Gastrocnemius medialis (tissue), 4 donors: ENCODE data around the gene CTAG2. TPM values are rescaled to one million over a fixed set of nuclear protein-coding genes. Genes with fewer than 3 reads are reported as not detected.

Experiments
- ATAC-seq, 2 donors: fragments of 150-250 bp; one replicate each; pipeline ENCODE4 v1.9.1; 2016
- DNase-seq, 2 donors: peaks; one replicate each; pipeline ENCODE4 v3.0.0-alpha.2; 2019
- H3K27ac ChIP-seq, 4 donors: fragments of 200-600 bp; sonication (generic); 1 replicate in 1 of 4; 2 replicates in 3 of 4; pipeline ENCODE4 v1.5.1; 2016 to 2018; ENCODE audit warnings: mild to moderate bottlenecking in 2 of 4, moderate library complexity in 1 of 4
- H3K27me3 ChIP-seq, 3 donors: fragments of 200-600 bp; sonication (generic) in 2 of 3; 1 replicate in 1 of 3; 2 replicates in 2 of 3; pipeline versions ENCODE4 v1.5.1 to v1.6.0; 2016 to 2019; ENCODE audit warnings: mild to moderate bottlenecking in 1 of 3, moderate library complexity in 1 of 3
- H3K36me3 ChIP-seq, 2 donors: fragments of 200-600 bp; sonication (generic) in 1 of 2; one replicate each; pipeline ENCODE4 v1.5.1; 2017 to 2018
- H3K4me1 ChIP-seq, 2 donors: fragments of 200-600 bp; sonication (generic) in 1 of 2; one replicate each; pipeline ENCODE4 v1.5.1; 2016 to 2017; ENCODE audit warnings: mild to moderate bottlenecking in 2 of 2
- H3K4me3 ChIP-seq, 4 donors: fragments of 200-600 bp; sonication (generic) in 3 of 4; 1 replicate in 1 of 4; 2 replicates in 3 of 4; pipeline ENCODE4 v1.5.1; 2016 to 2019; ENCODE audit warnings: mild to moderate bottlenecking in 2 of 4
- H3K9me3 ChIP-seq, 3 donors: fragments of 200-600 bp; sonication (generic) in 2 of 3; 1 replicate in 1 of 3; 2 replicates in 2 of 3; pipeline ENCODE4 v1.5.1; 2016 to 2019
- POLR2A ChIP-seq, 2 donors: fragments of 450-650 bp; IDR thresholded peaks; one replicate each; pipeline ENCODE4 v1.6.1; 2017; ENCODE audit warnings: antibody characterized with exemption in 2 of 2, mild to moderate bottlenecking in 2 of 2, moderate library complexity in 2 of 2
- in situ Hi-C, 4 donors: fragments of 200-750 bp; cut with MboI; loops; one replicate each; pipeline versions ENCODE4 v1.15.0 to v1.8.0; 2017; ENCODE audit warnings: low sequenced_read_pairs in 4 of 4
- intact Hi-C: fragments of 100-400 bp; cut with DNase I; formaldehyde crosslinking; loops from one replicate; pipeline ENCODE4 v1.15.1; 2023; ENCODE audit warnings: low total_unique reads
- total RNA-seq, 4 donors: library from RNA; depleted of rRNA; stranded (reverse); fragments of >200 nt; gene quantifications; one replicate each; pipeline versions ENCODE4 v1.1.0 to v1.2.3, GENCODE V29; 2016
- TF ChIP-seq, protein P1 (sequence below), 5 experiments: fragments of 450-650 bp in 3 of 5; fragments of 200-600 bp in 2 of 5; sonication (generic) in 2 of 5; IDR thresholded peaks in 4 of 5; conservative IDR thresholded peaks in 1 of 5; 1 replicate in 4 of 5; 2 replicates in 1 of 5; pipeline ENCODE4 v1.5.1; 2016 to 2019; ENCODE audit warnings: antibody characterized with exemption in 5 of 5, mild to moderate bottlenecking in 3 of 5, moderate library complexity in 3 of 5

Gene CTAG2
- total RNA-seq, 4 donors from 2014 or later = not detected

DNA sequence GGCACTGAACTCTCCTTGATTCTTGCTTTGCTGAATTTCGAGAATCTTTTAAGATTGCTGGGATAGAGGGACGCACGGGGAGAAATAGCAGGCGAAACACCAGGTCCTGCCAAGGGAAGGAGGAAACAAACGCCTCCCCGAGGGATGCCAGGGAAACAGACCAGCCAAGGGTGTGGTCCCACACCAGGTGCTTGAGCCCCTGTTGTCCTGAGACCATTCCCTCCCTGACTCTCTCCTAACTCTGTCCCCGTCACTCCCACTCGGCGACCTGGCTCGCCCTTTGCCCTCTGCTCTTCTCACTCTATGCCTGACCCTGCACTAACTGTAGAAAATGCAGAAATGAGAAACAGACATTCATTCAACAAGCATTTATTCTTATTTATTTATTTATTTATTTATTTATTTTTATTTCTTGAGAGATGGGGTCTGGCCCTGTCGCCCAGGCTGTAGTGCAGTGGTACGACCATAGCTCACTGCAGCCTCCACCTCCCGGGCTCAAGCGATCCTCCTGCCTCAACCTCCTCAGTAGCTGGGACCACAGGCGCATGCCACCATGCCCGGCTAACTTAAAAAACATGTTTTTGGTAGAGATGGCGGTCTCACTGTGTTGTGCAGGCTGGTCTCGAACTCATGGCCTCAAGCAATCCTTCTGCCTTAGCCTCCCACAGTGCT lies 50.5 kb downstream of the CTAG2 start:
- in situ Hi-C loops (no loop called here), intact Hi-C loops (no loop called here)
- no peaks in the 10 kb centered on the region for H3K4me1 ChIP-seq
- no peaks in the 10 kb centered on the region for H3K36me3 ChIP-seq
- TF ChIP-seq POLR2A (IDR thresholded peaks at IDR 0.05) = no peak
- TF ChIP-seq, protein P1, sequence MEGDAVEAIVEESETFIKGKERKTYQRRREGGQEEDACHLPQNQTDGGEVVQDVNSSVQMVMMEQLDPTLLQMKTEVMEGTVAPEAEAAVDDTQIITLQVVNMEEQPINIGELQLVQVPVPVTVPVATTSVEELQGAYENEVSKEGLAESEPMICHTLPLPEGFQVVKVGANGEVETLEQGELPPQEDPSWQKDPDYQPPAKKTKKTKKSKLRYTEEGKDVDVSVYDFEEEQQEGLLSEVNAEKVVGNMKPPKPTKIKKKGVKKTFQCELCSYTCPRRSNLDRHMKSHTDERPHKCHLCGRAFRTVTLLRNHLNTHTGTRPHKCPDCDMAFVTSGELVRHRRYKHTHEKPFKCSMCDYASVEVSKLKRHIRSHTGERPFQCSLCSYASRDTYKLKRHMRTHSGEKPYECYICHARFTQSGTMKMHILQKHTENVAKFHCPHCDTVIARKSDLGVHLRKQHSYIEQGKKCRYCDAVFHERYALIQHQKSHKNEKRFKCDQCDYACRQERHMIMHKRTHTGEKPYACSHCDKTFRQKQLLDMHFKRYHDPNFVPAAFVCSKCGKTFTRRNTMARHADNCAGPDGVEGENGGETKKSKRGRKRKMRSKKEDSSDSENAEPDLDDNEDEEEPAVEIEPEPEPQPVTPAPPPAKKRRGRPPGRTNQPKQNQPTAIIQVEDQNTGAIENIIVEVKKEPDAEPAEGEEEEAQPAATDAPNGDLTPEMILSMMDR (IDR thresholded peaks at IDR 0.05 in 4 of 5, conservative IDR thresholded peaks at IDR 0.05 in 1 of 5) = no peak
- H3K27me3 ChIP-seq = no peaks in the 10 kb centered on the region
- ATAC-seq (no peak), DNase-seq (no peak)
- no peak overlapping the region for H3K4me3 ChIP-seq
- no peaks in the 10 kb centered on the region for H3K9me3 ChIP-seq
- H3K27ac ChIP-seq = no peak overlapping the region

DNA sequence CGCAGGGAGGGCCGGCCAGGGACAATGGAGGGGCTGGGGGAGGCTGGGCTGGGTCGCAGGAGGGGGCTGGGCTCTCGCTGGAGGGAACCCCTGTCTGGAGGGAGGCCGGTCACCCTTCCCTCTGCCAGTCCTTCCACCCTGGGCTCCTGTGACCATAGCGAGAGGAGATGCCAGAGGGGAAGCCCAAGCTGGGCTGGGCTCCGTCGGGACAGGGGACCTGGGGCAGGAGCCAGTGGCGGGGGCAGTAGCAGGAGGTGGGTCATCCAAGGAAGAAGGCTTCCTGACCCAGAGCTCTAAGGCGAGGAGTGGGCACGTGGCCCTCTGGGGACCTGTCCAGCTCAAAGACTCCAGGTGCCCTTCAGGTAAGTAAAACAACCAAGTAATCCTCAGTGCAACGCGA lies 51.2 kb downstream of the CTAG2 start:
- Histone ChIP-seq H3K36me3 (no peaks in the 10 kb centered on the region), H3K9me3 (no peaks in the 10 kb centered on the region), H3K4me3 (no peak overlapping the region), H3K27me3 (no peaks in the 10 kb centered on the region), H3K4me1 (no peaks in the 10 kb centered on the region), H3K27ac (no peak overlapping the region)
- ATAC-seq (no peak), DNase-seq (no peak)
- TF ChIP-seq, protein P1 (IDR thresholded peaks at IDR 0.05 in 4 of 5, conservative IDR thresholded peaks at IDR 0.05 in 1 of 5) = no peak
- no peak for TF ChIP-seq POLR2A (IDR thresholded peaks at IDR 0.05)
- in situ Hi-C loops (no loop called here), intact Hi-C loops (no loop called here)

Other genes with a start within 250 kb of the CTAG2 start
- 100 to 1,000 TPM in 3 of 4 donors, 10 to 100 TPM in 1; 88.4 to 148 (median 116) TPM for gene DNASE1L1, start 244.3 kb downstream of the CTAG2 start, total RNA-seq
- 10 to 100 TPM; 17.6 to 28.3 (median 20.1) TPM for gene TAFAZZIN, start 242.0 kb downstream of the CTAG2 start, total RNA-seq
- gene ATP6AP1, start 224.9 kb downstream of the CTAG2 start, total RNA-seq = 10 to 100 TPM; 16.7 to 37.8 (median 26.2) TPM
- 10 to 100 TPM; 19.8 to 54.5 (median 39.0) TPM for gene GDI1, start 216.4 kb downstream of the CTAG2 start, total RNA-seq
- gene FAM50A, start 209.4 kb downstream of the CTAG2 start, total RNA-seq = 10 to 100 TPM; 30.9 to 55.4 (median 45.3) TPM
- gene PLXNA3, start 195.3 kb downstream of the CTAG2 start, total RNA-seq = 10 to 100 TPM in 1 of 4 donors, 1 to 10 TPM in 3; 1.2 to 10.7 (median 2.8) TPM
- 10 to 100 TPM; 26.0 to 72.5 (median 29.3) TPM for gene LAGE3, start 174.3 kb downstream of the CTAG2 start, total RNA-seq
- gene UBL4A, start 167.0 kb downstream of the CTAG2 start, total RNA-seq = 100 to 1,000 TPM in 1 of 4 donors, 10 to 100 TPM in 3; 54.6 to 116 (median 79.8) TPM
- 10 to 100 TPM; 11.8 to 33.3 (median 21.0) TPM for gene SLC10A3, start 162.9 kb downstream of the CTAG2 start, total RNA-seq
- gene FAM3A, start 137.3 kb downstream of the CTAG2 start, total RNA-seq = 10 to 100 TPM; 28.3 to 44.5 (median 37.8) TPM
- gene G6PD, start 106.7 kb downstream of the CTAG2 start, total RNA-seq = 10 to 100 TPM in 1 of 4 donors, 1 to 10 TPM in 3; 1.5 to 23.9 (median 7.6) TPM
- gene IKBKG, start 106.0 kb downstream of the CTAG2 start, total RNA-seq = 10 to 100 TPM in 3 of 4 donors, 1 to 10 TPM in 1; 8.8 to 17.5 (median 11.6) TPM
- gene CTAG1A, start 68.4 kb downstream of the CTAG2 start, total RNA-seq = not detected
- not detected for gene CTAG1B, start 34.3 kb downstream of the CTAG2 start, total RNA-seq
- 1 to 10 TPM in 3 of 4 donors, under 1 TPM in 1; 0.92 to 2.2 (median 1.1) TPM for gene GAB3, start 97.5 kb upstream of the CTAG2 start, total RNA-seq
- 10 to 100 TPM; 17.8 to 34.1 (median 21.7) TPM for gene DKC1, start 109.3 kb upstream of the CTAG2 start, total RNA-seq
- gene MPP1, start 151.9 kb upstream of the CTAG2 start, total RNA-seq = 10 to 100 TPM; 11.3 to 19.9 (median 15.9) TPM
- gene SMIM9, start 181.1 kb upstream of the CTAG2 start, total RNA-seq = not detected
- 10 to 100 TPM in 2 of 4 donors, 1 to 10 TPM in 2; 5.0 to 20.5 (median 9.9) TPM for gene F8A1, start 232.8 kb upstream of the CTAG2 start, total RNA-seq